Stimulated activated CD4-positive, alpha-beta T cell treated with anti-CD3 and anti-CD28 coated beads, Interleukin-4, amount 100 ng/mL, for 48 hours (primary cell): Measurements from ENCODE around the gene ZNF546.
A peak's percentile ranks its signal among the peaks of the same experiment; 100 is the strongest.
"Not testable (repeated sequence)": the region's sequence is repeated elsewhere in the genome, so short reads cannot be mapped to it uniquely, and the experiment has no call there.

Experiments used
- DNase-seq, 2 donors: peaks; one replicate each; pipeline ENCODE4 v3.0.0-alpha.2; 2020; ENCODE audit warnings: low read depth in 2 of 2

Gene ZNF546

DNA sequence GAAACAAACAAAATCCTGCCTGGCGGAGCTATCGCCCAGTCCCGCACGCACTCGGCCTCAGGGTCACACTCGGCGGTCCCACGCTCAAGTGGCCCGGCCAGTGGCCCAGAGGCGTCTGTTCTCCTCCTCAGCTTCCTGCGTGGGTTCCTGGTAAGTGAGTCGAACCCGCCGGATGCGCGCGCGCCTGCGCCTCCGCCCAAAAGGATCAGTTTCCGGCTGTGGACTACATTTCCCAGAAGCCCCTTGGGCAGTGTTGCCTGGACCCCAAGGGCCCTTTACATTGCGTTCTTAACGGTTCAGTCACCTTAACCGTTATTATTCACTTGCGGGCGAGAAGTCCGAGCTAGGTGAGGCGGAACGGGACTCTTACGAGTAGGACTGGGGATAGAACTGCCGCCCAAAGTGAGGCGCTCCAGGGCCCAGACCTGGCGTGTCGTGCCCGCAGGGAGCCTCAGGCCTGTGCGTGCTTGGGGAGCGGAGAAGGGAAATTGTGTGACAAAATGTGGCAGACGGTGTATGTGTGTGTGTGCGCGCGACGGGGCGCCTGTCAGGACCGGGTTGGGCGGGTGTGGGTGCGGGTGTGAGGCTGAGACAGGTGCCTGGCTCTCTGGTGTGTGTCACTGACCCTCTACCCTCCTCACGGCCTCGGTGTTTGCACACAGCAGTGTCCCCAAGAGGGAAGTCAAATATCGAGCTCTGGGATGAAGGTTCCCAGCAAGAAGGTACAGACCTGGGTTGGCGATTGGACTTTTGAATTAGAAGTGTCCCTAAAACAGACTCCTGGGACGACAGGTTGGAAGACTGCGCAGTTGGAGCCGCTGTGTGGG, at the start of gene ZNF546:
Gene ZNF546, plus strand, starts transcription at position 250 of the 827 bp plus-strand sequence. CDS start 1,267 bp downstream, outside the sequence.
- DNase-seq = peak; percentile 81 to 87

DNA sequence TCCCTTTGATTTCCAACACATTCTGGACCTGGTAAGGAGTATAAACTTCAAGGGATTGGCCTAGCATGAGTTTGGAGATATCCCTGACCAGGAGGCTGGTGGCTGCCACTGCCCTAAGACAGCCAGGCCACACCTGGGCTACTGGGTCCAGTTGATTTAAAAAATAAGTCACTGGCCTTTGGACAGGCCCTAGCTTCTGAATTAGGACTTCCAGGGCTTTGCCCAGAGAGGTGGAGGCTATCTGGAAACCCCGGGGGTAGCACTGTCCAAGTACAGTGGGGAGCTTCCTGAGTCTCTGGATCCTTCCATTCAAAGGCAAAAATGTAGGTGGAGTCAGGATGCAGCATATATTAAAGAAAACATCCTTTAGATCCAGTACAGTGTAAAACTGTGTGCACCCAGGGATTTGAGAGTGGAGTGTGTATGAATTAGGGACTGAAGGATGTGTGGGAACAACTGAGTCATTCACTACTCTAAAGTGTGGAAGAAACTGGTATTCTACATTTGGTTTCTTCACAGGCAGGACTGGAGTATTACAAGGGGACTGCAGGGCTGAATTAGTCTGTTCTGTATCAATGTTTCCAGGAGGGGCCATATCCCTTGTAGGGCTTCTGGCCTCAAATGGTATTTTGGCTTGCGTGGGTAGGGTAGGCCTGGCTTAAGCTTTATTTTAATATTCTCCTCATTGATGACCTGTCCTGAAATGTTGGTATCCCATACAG, 47.7 kb upstream of the ZNF546 start:
- no peak for DNase-seq

DNA sequence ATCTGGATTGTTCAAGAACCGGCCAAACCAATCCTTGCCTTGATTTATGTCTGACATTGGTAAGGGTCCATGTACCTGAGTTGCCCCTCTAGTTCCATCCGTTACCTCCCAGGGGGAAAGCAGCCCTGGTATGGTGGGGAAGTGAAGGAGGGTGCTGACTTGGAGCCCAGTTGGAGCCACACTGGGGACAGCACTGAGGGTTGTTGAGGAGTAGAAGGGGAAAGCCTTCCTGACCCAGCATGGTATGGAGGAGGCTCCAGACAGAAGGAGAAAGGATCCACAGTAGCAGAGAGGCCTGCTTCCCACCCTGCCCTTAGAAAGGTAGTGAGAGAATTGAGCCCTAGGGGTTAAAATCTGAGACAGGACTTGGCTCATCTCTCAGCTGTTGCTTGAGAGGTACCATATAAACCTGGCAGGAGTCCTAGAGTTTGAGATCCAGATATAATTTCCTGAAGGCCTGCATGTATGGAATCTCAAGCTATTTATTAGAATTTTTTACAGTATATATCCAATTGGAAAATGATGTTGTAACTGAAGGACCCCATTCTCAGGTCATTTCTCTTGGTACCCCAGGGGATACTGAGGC, 45.7 kb upstream of the ZNF546 start:
- no peak for DNase-seq

DNA sequence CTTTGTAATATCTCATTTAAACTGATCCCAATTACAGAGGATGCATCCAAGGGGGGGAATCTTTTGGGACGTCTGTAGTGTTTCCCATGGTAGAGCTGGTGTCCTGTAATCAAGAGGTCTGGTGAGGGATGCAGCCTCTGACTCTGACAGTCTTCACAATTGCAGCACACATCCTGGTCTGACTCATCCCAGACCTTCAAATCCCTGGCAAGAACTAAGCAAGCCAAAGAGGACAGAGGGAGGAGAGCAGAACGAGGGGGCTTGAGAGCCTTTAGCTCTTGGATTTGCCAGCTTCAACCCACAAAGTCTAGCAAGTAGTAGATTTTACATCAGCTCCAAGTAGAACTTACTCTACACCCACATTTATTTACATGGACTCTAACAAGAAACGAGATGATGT, 45.2 kb upstream of the ZNF546 start:
- no peak for DNase-seq

DNA sequence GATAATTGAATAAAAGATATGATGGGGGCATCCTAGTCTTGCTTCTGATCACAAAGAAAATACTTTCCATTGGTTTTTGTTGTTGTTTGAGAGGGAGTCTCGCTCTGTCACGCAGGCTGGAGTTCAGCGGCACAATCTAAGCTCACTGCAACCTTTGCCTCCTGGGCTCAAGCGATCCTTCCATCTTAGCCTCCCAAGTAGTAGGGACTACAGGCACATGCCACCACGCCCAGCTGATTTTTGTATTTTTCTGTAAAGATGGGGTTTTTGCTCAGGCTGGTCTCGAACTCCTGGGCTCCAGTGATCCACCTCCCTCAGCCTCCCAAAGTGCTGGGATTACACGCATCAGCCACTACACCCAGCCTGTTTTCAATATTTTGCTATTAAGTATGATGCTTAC, 42.9 kb upstream of the ZNF546 start:
- DNase-seq = no peak

DNA sequence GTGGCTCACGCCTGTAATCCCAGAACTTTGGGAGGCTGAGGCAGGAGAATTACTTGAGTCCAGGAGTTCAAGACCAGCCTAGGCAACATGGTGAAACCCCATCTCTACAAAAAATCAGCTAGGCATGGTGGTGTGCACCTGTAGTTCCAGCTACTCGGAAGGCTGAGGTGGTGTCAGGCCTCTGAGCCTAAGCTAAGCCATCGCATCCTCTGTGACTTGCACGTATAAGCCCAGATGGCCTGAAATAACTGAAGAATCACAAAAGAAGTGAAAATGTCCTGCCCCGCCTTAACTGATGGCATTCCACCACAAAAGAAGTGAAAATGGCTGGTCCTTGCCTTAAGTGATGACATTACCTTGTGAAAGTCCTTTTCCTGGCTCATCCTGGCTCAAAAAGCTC, 39.0 kb upstream of the ZNF546 start:
- DNase-seq = not testable (repeated sequence)

DNA sequence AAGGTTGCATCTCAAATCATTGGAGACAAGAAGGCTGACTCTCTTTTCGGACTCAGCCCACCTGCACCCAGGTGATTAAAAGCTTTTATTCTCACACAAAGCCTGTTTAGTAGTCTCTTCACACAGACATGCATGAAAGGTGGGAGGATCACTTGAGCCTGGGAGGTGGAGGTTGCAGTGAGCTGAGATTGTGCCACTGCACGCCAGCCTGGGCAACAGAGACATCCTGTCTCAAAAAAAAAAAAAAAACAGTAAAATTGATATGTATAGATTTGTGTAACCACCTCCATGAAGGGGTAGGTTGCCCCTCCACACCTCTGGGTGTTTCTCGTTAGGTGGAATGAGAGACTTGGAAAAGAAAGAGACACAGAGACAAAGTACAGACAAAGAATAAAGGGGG, 37.9 kb upstream of the ZNF546 start:
- DNase-seq = not testable (repeated sequence)

DNA sequence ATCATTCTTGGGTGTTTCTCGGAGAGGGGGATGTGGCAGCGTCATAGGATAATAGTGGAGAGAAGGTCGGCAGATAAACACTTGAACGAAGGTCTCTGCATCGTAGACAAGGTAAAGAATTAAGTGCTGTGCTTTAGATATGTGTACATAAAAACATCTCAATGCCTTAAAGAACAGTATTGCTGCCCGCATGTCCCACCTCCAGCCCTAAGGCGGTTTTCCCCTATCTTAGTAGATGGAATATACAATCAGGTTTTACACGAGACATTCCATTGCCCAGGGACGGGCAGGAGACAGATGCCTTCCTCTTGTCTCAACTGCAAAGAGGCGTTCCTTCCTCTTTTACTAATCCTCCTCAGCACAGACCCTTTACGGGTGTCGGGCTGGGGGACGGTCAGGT, 37.5 kb upstream of the ZNF546 start:
- not testable (repeated sequence) for DNase-seq

DNA sequence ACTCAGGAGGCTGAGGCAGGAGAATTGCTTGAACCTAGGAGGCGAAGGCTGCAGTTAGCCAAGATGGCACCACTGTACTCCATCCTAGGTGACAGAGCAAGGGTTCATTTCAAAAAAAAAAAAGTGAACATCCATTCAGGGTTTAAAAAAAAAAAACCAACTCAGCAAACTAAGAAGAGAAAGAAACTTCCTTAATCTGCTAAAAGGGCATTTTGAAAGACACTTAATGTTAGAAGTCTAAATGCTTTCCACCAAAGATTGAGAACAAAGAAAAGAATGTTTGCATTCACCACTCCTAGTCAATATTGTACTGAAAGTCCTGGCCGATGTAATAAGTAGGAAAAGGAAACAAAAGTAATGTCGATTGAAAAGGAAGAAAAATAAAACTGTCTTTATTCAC, 33.0 kb upstream of the ZNF546 start:
- no peak for DNase-seq

DNA sequence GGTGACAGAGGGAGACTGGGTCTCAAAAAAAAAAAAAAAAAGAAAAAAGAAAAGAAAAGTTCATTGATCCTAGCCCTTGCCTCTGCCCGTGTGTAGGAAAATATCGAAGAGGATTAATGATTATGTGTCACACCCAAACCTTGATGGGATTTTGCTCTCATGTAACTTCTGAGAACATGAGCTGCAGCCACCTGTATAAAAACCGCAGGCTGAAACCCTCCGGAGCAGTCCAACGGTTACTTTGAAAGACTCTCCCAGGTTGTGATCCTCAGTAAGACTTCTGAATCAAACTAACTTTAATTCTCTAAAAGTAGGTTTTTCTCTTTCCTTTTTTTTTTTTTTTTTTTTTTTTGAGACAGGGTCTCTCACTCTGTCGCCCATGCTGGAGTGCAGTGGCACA, 30.2 kb upstream of the ZNF546 start:
- no peak for DNase-seq

DNA sequence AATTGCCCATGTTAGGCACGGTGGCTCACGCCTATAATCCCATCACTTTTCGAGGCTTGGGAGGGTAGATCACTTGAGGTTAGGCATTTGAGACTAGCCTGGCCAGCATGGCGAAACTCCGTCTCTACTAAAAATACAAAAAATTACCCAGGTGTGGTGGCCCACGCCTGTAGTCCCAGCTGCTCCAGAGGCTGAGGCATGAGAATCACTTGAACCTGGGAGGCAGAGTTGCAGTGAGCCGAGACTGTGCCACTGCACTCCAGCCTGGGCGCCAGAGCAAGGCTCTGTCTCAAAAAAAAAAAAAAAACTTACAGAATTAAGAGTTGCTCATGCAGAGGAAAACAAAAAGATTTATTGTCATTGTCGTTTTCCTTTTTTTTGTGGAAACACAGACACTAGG, 29.3 kb upstream of the ZNF546 start:
- DNase-seq = no peak

DNA sequence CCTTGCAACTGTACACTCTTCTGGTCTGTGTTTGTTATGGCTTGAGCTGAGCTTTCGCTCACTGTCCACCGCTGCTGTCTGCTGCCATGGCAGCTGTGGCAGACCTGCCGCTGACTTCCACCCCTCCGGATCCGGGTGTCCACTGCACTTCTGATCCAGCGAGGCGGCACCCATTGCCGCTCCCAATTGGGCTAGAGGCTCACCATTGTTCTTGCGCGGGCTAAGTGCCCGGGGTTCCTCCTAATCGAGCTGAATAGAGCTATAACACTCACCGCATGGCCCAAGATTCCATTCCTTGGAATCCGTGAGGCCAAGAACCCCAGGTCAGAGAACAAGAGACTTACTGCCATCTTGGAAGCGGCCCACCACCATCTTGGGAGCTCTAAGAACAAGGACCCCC, 28.1 kb upstream of the ZNF546 start:
- no peak for DNase-seq

DNA sequence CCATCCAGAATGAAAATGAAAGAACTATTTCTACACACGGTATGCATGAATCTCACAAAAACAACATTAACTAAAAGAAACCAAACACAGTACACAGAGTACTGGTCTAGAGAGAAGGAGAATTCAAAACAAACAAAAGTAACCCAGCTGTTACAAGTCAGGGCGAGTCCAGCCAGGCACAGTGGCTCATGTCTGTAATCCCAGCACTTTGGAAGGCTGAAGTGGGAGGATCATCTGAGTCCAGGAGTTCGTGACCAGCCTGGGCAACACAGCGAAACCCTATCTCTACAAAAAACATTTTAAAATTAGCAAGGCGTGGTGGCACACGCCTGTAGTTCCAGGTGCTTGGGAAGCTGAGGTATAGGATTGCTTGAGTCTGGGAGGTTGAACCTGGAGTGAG, 27.6 kb upstream of the ZNF546 start:
- no peak for DNase-seq

DNA sequence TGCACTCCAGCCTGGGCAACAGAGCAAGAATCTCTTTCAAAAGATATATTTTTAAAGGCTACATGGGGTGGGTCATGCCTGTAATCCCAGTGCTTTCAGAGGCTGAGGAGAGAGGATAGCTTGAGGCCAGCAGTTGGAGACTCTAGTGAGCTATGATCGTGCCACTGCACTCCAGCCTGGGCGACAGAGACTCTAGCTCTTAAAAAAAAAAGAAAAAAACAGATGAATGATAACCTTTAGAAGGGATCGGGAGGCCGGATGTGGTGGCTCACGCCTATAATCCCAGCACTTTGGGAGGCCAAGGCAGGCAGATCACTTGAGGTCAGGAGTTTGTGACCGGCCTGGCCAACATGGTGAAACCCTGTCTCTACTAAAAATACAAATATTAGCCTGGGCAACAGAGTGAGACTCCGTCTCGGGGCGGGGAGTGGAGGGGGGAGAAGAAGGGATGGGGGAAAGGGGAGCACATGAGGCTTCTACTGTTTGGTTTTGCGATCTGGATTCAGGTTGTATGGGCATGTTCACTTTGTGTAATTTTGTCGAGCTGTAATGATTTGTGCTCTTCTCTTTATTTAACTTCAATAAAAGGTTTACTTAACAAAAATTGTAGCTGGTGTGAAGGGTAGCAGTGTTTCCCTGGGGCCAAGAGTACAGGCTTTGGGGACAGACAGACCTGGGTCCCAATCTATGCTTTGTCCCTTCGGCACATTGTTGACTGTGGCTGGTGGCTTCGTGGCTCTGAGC, 27.0 kb upstream of the ZNF546 start:
- DNase-seq = no peak

DNA sequence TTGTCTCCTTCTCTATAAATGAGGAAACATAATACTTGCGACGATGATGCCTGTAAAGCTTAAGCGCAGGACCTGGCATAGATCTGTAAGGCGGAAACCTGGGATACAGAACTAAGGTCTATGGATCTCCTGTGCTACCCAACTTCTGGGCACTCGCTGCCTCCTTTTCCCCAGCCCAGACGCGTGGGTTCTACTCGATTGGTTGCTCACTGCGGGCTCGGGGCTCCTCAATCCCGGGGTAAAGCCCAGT, 26.5 kb upstream of the ZNF546 start:
- DNase-seq = no peak

DNA sequence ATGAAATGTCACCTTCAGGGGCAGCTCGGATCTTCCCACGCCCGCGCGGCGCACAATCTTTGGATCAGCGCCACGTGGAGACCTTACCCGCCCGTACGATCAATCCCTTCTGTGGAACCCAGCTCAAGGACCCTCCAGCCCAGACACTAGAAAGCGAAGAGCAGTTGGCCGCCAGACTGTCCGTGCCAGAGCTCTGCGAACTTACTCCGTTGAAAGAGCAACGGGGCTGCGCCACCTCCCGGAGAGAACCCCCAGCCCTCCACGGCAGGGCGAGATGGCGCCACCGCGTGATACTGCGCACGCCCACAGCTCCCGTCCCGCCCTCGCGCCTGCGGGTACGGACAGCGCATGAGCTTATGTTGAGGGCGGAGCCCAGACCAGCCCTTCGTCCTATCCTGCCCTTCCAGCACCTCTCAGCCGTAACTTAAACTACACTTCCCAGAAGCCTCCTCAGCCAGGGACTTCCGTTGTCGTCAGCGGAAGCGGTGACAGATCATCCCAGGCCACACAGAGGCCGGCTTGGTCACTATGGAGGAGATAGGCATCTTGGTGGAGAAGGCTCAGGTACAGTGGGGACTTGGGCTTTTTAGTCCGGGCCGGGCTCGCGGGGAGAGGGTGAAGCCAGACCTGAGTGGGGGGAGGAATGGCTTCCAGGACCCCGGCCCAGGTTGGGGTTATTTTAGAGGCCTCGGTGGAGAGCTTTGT, 26.0 kb upstream of the ZNF546 start, which contains the start of gene PSMC4:
Gene PSMC4, plus strand, starts transcription at position 491 of the 705 bp plus-strand sequence. Its CDS starts 38 bp downstream, at position 529.
- peak; percentile 94 to 97 for DNase-seq

DNA sequence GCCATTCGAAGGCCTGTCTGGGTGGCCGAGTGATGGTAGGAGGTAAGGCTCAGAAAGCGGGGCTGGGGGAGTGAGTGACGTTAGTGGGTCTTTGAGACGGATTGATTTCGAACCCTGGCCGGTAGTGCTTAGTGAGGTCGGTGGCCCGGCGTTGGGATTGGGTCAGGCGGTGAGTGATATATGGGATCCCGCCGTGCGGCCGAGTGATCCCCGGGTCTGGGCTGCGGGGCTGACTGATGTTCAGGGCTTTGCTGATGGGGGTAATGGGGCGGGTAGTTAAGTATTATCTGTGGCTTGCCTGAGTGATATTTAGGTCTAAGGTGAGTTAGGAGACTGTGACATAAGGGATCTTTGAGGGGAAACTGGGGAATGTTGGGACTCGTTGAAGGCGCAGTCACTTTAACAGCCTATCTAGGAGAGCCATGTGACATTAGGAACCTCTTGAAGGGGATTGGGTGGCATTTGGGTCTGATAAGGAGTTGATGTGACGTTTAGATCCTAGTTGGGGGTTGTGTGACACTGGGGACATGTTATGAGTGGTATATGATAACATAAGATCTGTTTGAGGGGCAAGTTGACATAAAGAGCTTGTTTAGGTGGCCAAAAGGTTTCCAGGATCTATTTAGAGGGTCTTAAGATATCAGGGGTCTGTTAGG, 25.4 kb upstream of the ZNF546 start:
- no peak for DNase-seq

DNA sequence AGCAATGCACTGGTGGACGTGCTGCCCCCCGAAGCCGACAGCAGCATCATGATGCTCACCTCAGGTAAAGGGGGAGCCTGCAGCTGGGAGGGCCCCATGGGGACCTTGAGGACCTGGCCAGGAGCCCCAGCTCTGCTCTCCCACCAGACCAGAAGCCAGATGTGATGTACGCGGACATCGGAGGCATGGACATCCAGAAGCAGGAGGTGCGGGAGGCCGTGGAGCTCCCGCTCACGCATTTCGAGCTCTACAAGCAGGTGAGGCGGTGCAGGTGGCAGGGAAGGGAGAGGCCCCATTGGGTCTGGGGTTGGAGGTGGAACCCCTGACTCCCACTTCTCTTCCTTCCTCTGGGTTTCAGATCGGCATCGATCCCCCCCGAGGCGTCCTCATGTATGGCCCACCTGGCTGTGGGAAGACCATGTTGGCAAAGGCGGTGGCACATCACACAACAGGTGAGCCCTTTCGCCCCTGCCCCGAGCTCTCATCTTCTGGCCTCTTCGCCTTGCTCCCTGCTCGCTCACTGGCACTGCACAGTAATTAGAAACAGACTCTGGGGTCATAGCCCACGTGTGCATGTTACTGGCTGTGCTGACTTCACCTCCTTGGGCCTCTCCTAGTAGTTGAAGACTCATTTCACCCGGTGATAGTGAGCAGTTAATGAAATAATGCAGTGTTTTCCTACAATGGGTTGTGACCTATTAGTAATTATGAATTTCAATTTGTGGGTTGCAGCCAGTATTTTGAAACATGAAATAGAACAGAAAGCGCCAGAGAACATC, 22.3 kb upstream of the ZNF546 start:
- no peak for DNase-seq

DNA sequence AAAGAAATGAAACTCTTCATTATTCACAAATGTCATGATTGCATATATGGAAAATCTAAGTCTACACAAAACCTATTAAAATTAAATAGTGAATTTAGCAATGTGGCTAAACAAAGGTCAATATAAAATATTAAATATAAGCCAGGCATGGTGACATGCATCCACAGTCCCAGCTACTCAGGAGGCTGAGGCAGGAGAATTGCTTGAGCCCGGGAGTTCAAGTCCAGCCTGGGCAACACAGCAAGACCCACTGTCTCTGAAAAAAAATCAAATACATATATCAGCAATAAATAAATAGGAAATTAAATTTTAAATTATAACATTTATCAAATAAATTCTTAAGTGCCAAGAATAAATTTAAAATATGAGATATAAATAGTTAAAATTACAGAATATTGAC, 14.0 kb upstream of the ZNF546 start:
- no peak for DNase-seq

DNA sequence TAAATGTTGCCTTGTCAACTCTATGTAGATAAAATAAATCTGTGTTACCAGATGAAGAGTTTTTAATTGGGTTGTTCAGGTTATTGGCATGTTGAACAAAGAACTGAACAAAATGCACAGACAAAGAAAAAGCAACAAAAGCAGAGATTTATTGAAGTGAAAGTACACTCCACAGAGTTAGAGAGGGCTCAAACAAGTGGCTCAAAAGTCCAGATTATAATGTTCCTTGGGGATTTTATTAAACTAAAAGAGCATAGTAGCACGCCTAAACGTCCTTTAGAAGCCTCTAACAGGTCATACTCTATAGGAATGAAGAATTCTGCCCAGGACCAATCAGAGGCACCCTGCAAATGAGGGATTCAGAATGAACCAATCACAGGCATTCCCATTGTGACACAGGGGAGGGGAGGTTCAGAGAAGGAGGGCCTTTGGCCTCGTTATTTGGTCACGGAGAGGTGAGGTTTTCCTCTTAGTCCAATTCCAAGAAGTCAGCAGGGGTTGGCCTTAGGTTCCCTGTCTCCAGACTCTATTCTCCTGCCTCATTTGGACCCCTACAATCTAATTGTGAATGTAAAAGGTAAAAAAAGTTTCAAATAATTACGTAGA, 13.1 kb upstream of the ZNF546 start:
- DNase-seq = no peak
